ENCODE data around the gene ARNT2. TPM values are rescaled to one million over a fixed set of nuclear protein-coding genes. Genes with fewer than 3 reads are reported as not detected.

The ARNT2 gene
- total RNA-seq, 2 donors from 2014 or later, result 9.1 to 43.7 TPM

- no peak overlapping the region for H3K4me3 ChIP-seq
- no peak for TF ChIP-seq CTCF (IDR thresholded peaks at IDR 0.05)
- no peak for TF ChIP-seq POLR2AphosphoS5 (IDR thresholded peaks at IDR 0.05)
- TF ChIP-seq POLR2A (IDR thresholded peaks at IDR 0.05), result no peak
- DNase-seq (ENCODE audit: low spot score), result no peak
- intact Hi-C loops (cut with DNase I), result no loop called here
- no peaks in the 10 kb centered on the region for H3K27me3 ChIP-seq (replicated peaks; ENCODE audit: insufficient read depth)
- H3K27ac ChIP-seq, result no peak overlapping the region
- no peaks in the 10 kb centered on the region for H3K4me1 ChIP-seq (replicated peaks)
- WGBS, result 78% methylated on average over 4 of the region's 4 CpGs
- H3K36me3 ChIP-seq, result no peaks in the 10 kb centered on the region
- H3K9me3 ChIP-seq, result no peaks in the 10 kb centered on the region
These were observed 108.8 kb downstream of the ARNT2 start for GRCh38 chr15:80512726-80513660.

GRCh38 chr15:80514071-80514780 lies 110.0 kb downstream of the ARNT2 start:
- TF ChIP-seq CTCF (IDR thresholded peaks at IDR 0.05) (no peak), POLR2A (IDR thresholded peaks at IDR 0.05) (no peak), POLR2AphosphoS5 (IDR thresholded peaks at IDR 0.05) (no peak)
- H3K4me1 ChIP-seq (replicated peaks), result no peaks in the 10 kb centered on the region
- H3K4me3 ChIP-seq, result no peak overlapping the region
- no peaks in the 10 kb centered on the region for H3K9me3 ChIP-seq
- DNase-seq (ENCODE audit: low spot score), result no peak
- H3K27me3 ChIP-seq (replicated peaks; ENCODE audit: insufficient read depth), result no peaks in the 10 kb centered on the region
- WGBS, result 98% methylated on average over 10 of the region's 10 CpGs
- H3K36me3 ChIP-seq, result no peaks in the 10 kb centered on the region
- intact Hi-C loops (cut with DNase I), result no loop called here
- no peak overlapping the region for H3K27ac ChIP-seq

GRCh38 chr15:80517290-80517689 lies 113.1 kb downstream of the ARNT2 start:
- intact Hi-C loops (cut with DNase I), result no loop called here

GRCh38 chr15:80518522-80518921 lies 114.3 kb downstream of the ARNT2 start:
- DNase-seq (ENCODE audit: low spot score), result no peak
- H3K9me3 ChIP-seq, result no peaks in the 10 kb centered on the region
- H3K27ac ChIP-seq, result no peak overlapping the region
- no peak overlapping the region for H3K4me3 ChIP-seq
- 100% methylated on average over 1 of the region's 1 CpG for WGBS
- no peaks in the 10 kb centered on the region for H3K27me3 ChIP-seq (replicated peaks; ENCODE audit: insufficient read depth)
- H3K36me3 ChIP-seq, result no peaks in the 10 kb centered on the region
- TF ChIP-seq POLR2AphosphoS5 (IDR thresholded peaks at IDR 0.05) (no peak), POLR2A (IDR thresholded peaks at IDR 0.05) (no peak), CTCF (IDR thresholded peaks at IDR 0.05) (no peak)
- intact Hi-C loops (cut with DNase I), result no loop called here
- no peaks in the 10 kb centered on the region for H3K4me1 ChIP-seq (replicated peaks)

More at GRCh38 chr15:80517290-80517689, 113.1 kb downstream of the ARNT2 start:
- Histone ChIP-seq H3K4me3 (no peak overlapping the region), H3K36me3 (no peaks in the 10 kb centered on the region), H3K27me3 (replicated peaks; ENCODE audit: insufficient read depth) (no peaks in the 10 kb centered on the region), H3K4me1 (replicated peaks) (no peaks in the 10 kb centered on the region), H3K9me3 (no peaks in the 10 kb centered on the region), H3K27ac (no peak overlapping the region)
- DNase-seq (ENCODE audit: low spot score), result no peak
- TF ChIP-seq POLR2AphosphoS5 (IDR thresholded peaks at IDR 0.05) (no peak), POLR2A (IDR thresholded peaks at IDR 0.05) (no peak), CTCF (IDR thresholded peaks at IDR 0.05) (no peak)
